ENCODE data around the gene SENP1.

Gene SENP1

GRCh38 chr12:48015954-48016353 is 89.9 kb downstream of the SENP1 start:
- FAIRE-seq: no peak

- FAIRE-seq: no peak
These were observed 90.8 kb downstream of the SENP1 start for GRCh38 chr12:48015129-48015528.

DNA sequence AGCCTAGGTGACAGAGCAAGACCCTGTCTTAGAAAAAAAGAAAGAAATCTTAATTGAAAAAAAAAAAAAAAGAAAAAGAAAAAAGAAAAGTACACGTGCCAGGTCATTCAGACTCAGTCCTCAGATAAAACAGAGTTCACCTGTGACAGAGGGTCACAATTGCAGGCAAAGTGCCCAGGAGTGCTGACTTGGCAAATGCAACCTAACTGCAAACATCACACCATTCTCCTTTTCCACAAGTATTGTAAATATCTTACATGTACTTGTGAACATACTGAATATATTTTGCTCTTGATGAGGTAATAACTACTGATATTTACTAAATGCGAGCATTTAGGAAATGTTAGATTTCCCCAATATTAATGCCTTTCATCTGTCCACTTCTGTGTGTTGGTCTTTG is 92.6 kb downstream of the SENP1 start:
- no peak for FAIRE-seq

GRCh38 chr12:48012070-48012469 is 93.8 kb downstream of the SENP1 start:
- no peak for FAIRE-seq

- FAIRE-seq: no peak
These were observed 95.4 kb downstream of the SENP1 start for GRCh38 chr12:48010366-48010970.

DNA sequence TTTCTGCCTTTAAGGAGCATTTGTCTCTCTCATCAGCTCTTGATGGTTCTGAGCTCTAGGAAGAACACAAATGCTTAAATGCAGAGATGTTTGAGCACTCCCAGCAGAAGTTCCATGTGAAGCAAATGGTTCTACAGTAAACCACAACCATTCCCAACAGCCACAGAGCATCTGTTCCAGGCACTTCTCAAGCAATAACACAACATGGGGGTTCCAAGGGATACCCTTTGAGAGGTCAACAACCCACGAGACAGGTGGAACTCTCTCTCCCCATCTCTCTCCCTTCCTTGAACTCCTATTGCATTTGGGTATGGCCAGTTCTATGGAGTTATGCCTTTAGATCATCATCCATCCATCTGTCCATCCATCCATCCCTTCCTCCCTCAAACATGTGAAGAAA is 96.4 kb downstream of the SENP1 start:
- no peak for FAIRE-seq

GRCh38 chr12:48008950-48009349 is 96.9 kb downstream of the SENP1 start:
- no peak for FAIRE-seq

DNA sequence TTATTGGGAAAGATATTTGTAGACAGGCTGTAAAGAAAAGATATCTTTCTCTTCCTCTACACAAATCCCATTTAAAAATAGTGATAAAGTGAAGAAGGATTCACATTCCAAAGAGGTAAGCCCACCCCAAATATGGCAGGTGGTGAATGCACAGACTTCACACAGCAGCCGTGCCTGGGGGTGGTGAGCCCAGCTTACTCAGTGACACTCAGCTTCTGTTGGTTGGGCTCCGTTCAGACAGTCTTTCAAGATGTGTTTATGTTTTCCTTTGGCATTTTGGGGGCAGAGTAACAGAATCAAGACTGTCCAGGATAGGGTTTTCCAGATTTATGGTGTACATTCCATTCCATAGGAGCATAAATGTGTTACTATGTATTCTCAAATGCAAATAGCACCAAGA is 97.5 kb downstream of the SENP1 start:
- no peak for FAIRE-seq

- no peak for FAIRE-seq
These were observed 98.7 kb downstream of the SENP1 start for GRCh38 chr12:48007206-48007605.

GRCh38 chr12:48005750-48006021 is 100.2 kb downstream of the SENP1 start:
- FAIRE-seq: no peak

DNA sequence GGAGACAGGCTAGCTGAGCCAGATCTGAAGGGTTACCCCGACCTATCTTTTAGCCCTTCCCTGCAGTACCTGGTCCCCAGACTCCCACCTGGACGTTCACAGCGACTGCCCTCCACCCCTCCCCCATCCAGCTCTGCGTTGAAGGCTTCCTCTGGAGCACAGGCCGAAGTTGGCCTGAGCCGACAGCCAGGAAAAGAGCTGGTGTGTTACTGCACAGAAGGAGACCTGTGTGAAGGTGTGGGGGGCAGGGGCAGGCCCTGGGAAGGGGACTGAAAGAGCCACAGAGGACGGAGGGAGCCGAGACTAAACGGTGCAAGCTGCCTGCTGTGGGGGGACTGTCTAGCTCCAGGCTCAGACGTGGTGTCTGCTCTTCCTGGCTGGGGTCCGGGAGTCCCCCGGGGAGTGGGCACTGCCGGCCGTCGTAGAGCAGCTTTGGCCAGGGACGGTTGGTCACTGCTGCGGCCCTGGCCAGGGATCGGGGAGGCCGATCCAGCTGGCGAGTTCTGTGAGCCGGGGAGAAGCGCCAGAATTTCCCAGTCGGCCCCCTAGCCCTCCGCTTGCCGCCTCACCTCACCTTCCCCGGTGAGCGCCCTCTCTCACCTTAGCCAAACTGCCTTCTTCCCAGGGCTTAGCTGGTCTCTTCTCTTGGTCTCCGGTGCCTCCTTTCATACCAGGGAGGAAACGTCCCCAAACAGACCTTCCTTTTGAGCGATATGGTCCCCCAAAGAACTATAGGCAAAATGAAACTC is 100.7 kb downstream of the SENP1 start:
- no peak for FAIRE-seq

GRCh38 chr12:48004053-48004941 is 101.6 kb downstream of the SENP1 start, which contains the start of gene COL2A1:
Gene COL2A1 (minus strand): TSS chr12:48004476. CDS start chr12:48004321, 155 bp downstream.
- no peak for FAIRE-seq

- FAIRE-seq: no peak
These were observed 102.4 kb downstream of the SENP1 start for GRCh38 chr12:48003226-48004052.

GRCh38 chr12:48002773-48003218 is 103.1 kb downstream of the SENP1 start:
- FAIRE-seq: no peak

DNA sequence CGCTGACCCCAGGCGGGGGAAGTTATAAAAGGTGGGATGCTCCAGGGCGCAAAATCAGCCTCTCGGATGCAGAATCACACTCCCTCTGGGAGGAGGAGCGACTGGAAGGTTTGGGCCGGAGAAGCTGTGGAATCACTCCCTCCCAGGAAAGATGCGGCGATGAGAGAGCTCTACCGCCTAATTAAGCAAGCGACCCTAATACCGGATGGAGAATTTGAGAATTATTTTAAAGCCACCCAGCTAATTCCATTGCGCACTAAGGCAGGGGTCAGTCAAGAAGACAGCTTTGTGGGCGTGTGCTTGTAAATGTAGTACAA is 103.5 kb downstream of the SENP1 start:
- FAIRE-seq: no peak

- no peak for FAIRE-seq
These were observed 104.1 kb downstream of the SENP1 start for GRCh38 chr12:48001505-48002413.

DNA sequence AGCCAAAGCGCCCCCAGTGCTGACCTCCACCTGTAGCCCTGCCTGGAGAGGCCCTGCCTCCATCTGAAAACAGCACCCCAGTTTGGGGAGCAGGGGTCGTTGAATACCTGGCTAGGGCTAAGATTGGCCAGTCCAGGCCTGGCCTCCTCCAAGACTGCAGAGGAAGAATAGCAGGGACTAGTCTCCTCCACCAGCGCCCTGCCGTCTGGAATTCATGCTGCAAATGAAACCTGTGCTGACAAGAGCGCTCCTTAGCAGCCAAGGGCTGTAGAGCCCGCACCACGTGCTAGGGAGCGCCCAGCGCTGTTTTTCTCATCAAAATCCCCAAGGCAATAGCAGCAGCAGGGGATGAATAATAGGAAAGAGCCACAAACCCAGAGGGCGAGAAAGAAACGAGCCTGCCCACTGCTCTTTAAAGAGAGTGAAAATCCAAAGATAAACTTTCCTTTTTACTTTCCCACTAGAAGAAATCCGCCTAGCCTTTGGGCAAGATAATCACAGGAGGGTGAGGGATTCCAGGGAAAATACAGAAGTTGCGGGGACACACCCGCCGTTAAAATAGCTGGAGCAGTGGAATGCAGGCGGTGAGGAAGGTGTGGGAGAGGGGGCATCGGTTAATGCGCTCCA is 104.9 kb downstream of the SENP1 start:
- FAIRE-seq: no peak

- FAIRE-seq: no peak
These were observed 106.1 kb downstream of the SENP1 start for GRCh38 chr12:47999816-48000215.

DNA sequence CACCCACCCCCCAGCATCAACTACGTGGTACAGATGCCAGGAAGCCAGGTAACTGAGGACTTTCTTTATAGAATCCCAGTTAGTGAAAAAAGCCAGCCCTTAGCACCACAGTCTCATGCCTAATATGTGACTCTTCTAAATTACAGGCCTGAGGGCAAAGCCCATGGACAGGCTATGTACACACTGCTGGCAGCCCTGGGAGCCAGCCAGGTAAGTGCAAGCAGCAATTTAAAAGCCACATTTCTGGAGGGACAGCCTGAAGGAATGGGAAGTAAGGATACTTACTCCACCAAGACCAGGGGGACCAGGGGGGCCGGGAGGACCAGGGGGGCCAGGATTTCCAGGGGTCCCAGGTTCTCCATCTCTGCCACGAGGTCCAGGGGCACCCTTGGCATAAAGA is 108.6 kb downstream of the SENP1 start:
- FAIRE-seq: no peak

DNA sequence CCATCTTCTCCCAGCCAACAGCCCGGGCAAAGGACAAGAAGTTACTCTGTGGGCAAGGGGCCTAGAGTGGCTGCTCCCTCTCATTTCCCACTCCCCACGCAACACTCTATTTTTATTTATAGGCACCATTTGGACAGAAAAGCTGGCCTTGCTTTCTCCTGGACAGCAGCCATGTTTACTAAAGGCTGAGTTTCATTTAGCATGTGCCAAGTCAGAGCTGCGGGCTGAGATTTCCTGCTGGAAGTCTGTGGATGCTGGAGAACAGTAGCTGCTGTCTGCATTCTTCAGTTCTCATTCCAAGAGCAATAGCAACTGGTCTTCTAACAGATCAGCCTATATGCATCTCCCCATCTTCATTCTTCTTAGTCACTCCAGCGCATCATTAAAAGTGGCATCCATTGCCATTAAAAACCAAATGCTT is 109.9 kb downstream of the SENP1 start:
- no peak for FAIRE-seq

GRCh38 chr12:47993491-47993890 is 112.4 kb downstream of the SENP1 start:
- FAIRE-seq: no peak
